PC-3 (cell line): ENCODE results near the gene NAGS.

ENCODE experiments used
- CTCF ChIP-seq: fragments of 300-600 bp; sonication (generic); conservative IDR thresholded peaks from 2 replicates; pipeline ENCODE4 v1.5.1; 2017; ENCODE audit warnings: antibody characterized with exemption, low read depth, mild to moderate bottlenecking, low read length
- EZH2 ChIP-seq: fragments of 300-600 bp; sonication (generic); IDR thresholded peaks from one replicate; pipeline ENCODE4 v1.6.1; 2017; ENCODE audit warnings: antibody characterized with exemption, mild to moderate bottlenecking, low read length; ENCODE audit not compliant: unreplicated experiment

GRCh38 chr17:43974382-43975266 is 29.8 kb upstream of the NAGS start:
- TF ChIP-seq CTCF (no peak), EZH2 (no peak)
